Panc1 (cell line): ENCODE data around the gene DRGX. TPM values are rescaled to one million over a fixed set of nuclear protein-coding genes. Genes with fewer than 3 reads are reported as not detected.

Experiments used
- ATAC-seq: fragments of 200-7000 bp; cut with Tn5 transposase; 2 replicates; pipeline ENCODE4 v1.9.1; 2020; ENCODE audit warnings: mild to moderate bottlenecking, moderate library complexity
- BruUV-seq: library from RNA; stranded (reverse); fragments of 400-500 nt; replicated peaks from 2 replicates; lab custom pipeline; 2021; lab: Mats Ljungman, UMichigan
- CTCF ChIA-PET: fragments of 300-600 bp; sonication (Branson Sonifier 250); formaldehyde crosslinking; loops from one replicate; lab custom pipeline; 2022; ENCODE audit warnings: antibody characterized with exemption; lab: Charles Lee
- POLR2A ChIA-PET: fragments of 300-600 bp; sonication (Branson Sonifier 250); formaldehyde crosslinking; loops from one replicate; lab custom pipeline; 2022; ENCODE audit warnings: antibody characterized with exemption; lab: Charles Lee
- DNase-seq: peaks from one replicate; pipeline ENCODE4 v3.0.0-alpha.2; 2010; ENCODE audit warnings: low read depth, low spot score
- H3K27ac ChIP-seq: 2 replicates; pipeline ENCODE4 v1.5.1; 2011; ENCODE audit warnings: mild to moderate bottlenecking, low read length, inconsistent platforms
- H3K27me3 ChIP-seq: fragments of 200-500 bp; sonication (Bioruptor generic); 2 replicates; pipeline ENCODE4 v1.6.0; 2014; ENCODE audit warnings: low read length, inconsistent platforms; ENCODE audit not compliant: control insufficient read depth, insufficient read depth
- H3K36me3 ChIP-seq: fragments of 200-500 bp; sonication (Bioruptor generic); 2 replicates; pipeline ENCODE4 v1.5.1; 2014; ENCODE audit warnings: inconsistent platforms, mild to moderate bottlenecking, low read length, moderate library complexity; ENCODE audit not compliant: control insufficient read depth, insufficient read depth
- H3K4me1 ChIP-seq: 2 replicates; pipeline ENCODE4 v1.5.1; 2011; ENCODE audit warnings: inconsistent platforms, mild to moderate bottlenecking, low read length, moderate library complexity; ENCODE audit not compliant: control insufficient read depth, insufficient read depth
- H3K4me3 ChIP-seq, 2 experiments: 2 replicates each; pipeline ENCODE4 v1.5.1; 2011 to 2012; ENCODE audit warnings: low read depth in 2 of 2, low read length in 2 of 2, mild to moderate bottlenecking in 2 of 2, inconsistent platforms in 1 of 2, moderate library complexity in 1 of 2
- H3K9me3 ChIP-seq: fragments of 200-500 bp; sonication (Bioruptor generic); 2 replicates; pipeline ENCODE4 v1.5.1; 2014; ENCODE audit warnings: low read depth, mild to moderate bottlenecking, inconsistent platforms, low read length, moderate library complexity; ENCODE audit not compliant: control insufficient read depth, insufficient read depth
- CTCF ChIP-seq: fragments of 450-650 bp; IDR thresholded peaks from 2 replicates; pipeline ENCODE4 v1.5.1; 2017; ENCODE audit warnings: mild to moderate bottlenecking
- POLR2AphosphoS5 ChIP-seq: IDR thresholded peaks from 2 replicates; pipeline ENCODE4 v1.6.1; 2012; ENCODE audit warnings: mild to moderate bottlenecking, low read depth, low read length, moderate library complexity
- REST ChIP-seq, 2 experiments: IDR thresholded peaks; 2 replicates each; pipeline ENCODE4 v1.6.1; 2011 to 2012; ENCODE audit warnings: low read depth in 2 of 2, control low read depth in 1 of 2, low read length in 1 of 2, mild to moderate bottlenecking in 1 of 2, moderate library complexity in 1 of 2; ENCODE audit not compliant: insufficient read depth in 1 of 2
- SIN3A ChIP-seq: IDR thresholded peaks from 2 replicates; pipeline ENCODE4 v1.6.1; 2012; ENCODE audit warnings: low read depth, mild to moderate bottlenecking, low read length, moderate library complexity, borderline replicate concordance; ENCODE audit not compliant: insufficient read depth
- TCF7L2 ChIP-seq: IDR thresholded peaks from 2 replicates; pipeline ENCODE4 v1.6.1; 2011; ENCODE audit warnings: mild to moderate bottlenecking, low read depth, low read length, inconsistent platforms
- in situ Hi-C: cut with HindIII; loops from 2 replicates; pipeline ENCODE4 v1.10.0; 2016; ENCODE audit warnings: low sequenced_read_pairs, low pct_unique_long_range_greater_than_20kb
- intact Hi-C: fragments of 100-400 bp; cut with micrococcal nuclease; formaldehyde crosslinking; loops from one replicate; pipeline ENCODE4 v1.10.0; 2022; ENCODE audit not compliant: unreplicated experiment
- total RNA-seq: library from RNA; stranded (reverse); gene quantifications from one replicate; pipeline ENCODE4 v1.2.1, GENCODE V29; 2021; ENCODE audit not compliant: unreplicated experiment

Gene DRGX
- total RNA-seq, 1 experiment from 2014 or later, result 0.15 TPM

GRCh38 chr10:49338604-49339003 lies 57.3 kb downstream of the DRGX start:
- in situ Hi-C loops (no loop called here), intact Hi-C loops (no loop called here)
- BruUV-seq, result no TSS peak
- no peak for DNase-seq
- TF ChIP-seq SIN3A (no peak), REST (IDR thresholded peaks at IDR 0.05; ENCODE audit: insufficient read depth in 1 of 2, low read depth in 2 of 2, low read length in 1 of 2) (no peak), POLR2AphosphoS5 (no peak), TCF7L2 (no peak), CTCF (no peak)
- H3K4me1 ChIP-seq, result no peaks in the 10 kb centered on the region
- ChIA-PET POLR2A (no interaction called here), CTCF (no interaction called here)
- no peaks in the 10 kb centered on the region for H3K36me3 ChIP-seq
- H3K27me3 ChIP-seq, result peaks cover 4% of the 10 kb centered on the region; the same call in 1 of the 2 replicates
- H3K9me3 ChIP-seq, result no peaks in the 10 kb centered on the region
- H3K27ac ChIP-seq, result no peak overlapping the region
- no peak for ATAC-seq
- H3K4me3 ChIP-seq, result no peak overlapping the region

- ATAC-seq, result no peak
- intact Hi-C loops, result no loop called here
- Histone ChIP-seq H3K4me3 (no peak overlapping the region), H3K9me3 (no peaks in the 10 kb centered on the region), H3K27me3 (peaks cover 7% of the 10 kb centered on the region), H3K27ac (no peak overlapping the region), H3K4me1 (no peaks in the 10 kb centered on the region), H3K36me3 (no peaks in the 10 kb centered on the region)
- BruUV-seq, result no TSS peak
- in situ Hi-C loops, result no loop called here
- TF ChIP-seq TCF7L2, result no peak
- TF ChIP-seq CTCF, result no peak
- TF ChIP-seq SIN3A, result no peak
- TF ChIP-seq REST (IDR thresholded peaks at IDR 0.05; ENCODE audit: insufficient read depth in 1 of 2, low read depth in 2 of 2, low read length in 1 of 2), result no peak
- no peak for TF ChIP-seq POLR2AphosphoS5
- ChIA-PET POLR2A (no interaction called here), CTCF (no interaction called here)
- no peak for DNase-seq
Measured at GRCh38 chr10:49335364-49335972, 60.4 kb downstream of the DRGX start.
